Activated CD4-positive, CD25-positive, alpha-beta regulatory T cell treated with anti-CD3 and anti-CD28 coated beads, Interleukin-2, amount 50 U/mL, for 24 hours (primary cell): ENCODE results near the gene FAM163B.

ENCODE experiments used
- ATAC-seq, 2 donors: fragments of 150-1000 bp; cut with Tn5 transposase; one replicate each; pipeline ENCODE4 v1.10.0; 2021; ENCODE audit warnings: mild to moderate bottlenecking in 1 of 2, moderate library complexity in 1 of 2

The FAM163B gene

GRCh38 chr9:133581011-133581410 lies 28.2 kb downstream of the FAM163B start:
- no peak for ATAC-seq

GRCh38 chr9:133580419-133580738 lies 28.8 kb downstream of the FAM163B start:
- no peak for ATAC-seq

GRCh38 chr9:133579601-133580418 lies 29.4 kb downstream of the FAM163B start:
- no peak for ATAC-seq

GRCh38 chr9:133578524-133579441 lies 30.4 kb downstream of the FAM163B start:
- ATAC-seq, result no peak

DNA sequence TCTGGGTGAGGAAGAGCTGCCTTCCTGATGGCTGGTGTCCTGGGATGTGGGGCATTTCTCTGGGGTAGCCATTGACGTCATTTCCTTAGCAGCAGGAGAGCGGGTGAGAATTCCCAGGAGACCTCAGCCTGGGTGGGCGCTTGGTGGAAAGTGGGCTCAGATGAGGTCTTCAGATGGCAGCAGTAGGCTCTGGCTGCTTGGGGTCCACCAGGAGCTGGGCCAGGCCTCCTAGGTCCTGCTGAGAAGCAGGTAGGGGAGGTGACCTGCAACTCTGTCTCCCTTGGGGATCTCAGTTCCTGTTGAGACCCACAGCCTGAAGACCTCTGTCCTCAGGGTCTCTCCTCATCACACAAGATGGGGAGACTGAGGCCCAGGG lies 31.5 kb downstream of the FAM163B start:
- no peak for ATAC-seq

DNA sequence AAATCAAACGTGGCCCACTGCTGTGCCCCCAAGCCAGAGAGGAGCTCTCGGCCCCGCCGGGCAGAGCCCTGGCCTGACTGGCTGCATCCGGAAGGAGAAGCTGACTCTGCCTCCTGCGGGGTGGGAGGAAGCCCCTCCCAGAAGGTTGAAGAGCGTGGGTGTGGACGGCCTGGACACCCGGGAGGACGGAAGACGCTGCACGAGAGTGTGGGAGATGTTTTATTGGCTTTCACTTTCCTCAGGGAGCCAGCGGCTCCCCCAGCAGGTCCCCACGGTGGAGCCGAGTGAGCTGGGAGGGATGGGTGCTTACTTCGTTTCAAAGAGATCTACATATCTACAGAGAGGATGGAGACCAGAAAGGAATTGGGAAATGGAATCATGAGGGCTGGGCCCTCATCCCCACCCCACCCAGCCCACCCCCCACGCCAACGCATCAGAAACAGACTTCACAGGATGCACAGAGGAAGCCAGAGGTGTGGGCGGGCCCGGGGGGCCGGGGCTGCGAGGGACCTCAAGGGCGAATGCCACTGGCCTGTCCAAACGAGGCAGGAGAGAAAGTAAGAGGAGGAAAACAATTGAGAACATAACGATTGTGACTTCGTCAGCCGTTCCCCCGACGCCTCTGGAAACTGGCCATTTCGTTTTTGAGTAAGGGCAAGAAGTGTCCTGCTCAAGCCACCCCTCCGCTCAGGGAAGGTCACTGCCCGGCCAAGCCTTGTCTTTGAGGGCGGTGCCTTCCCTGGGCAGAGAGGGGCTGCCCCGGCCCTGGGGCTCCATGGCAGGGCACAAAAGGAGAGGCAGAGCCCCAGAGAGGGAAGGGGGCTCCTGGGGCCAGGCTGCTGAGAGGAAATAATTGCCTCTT lies 32.1 kb downstream of the FAM163B start:
- ATAC-seq, result no peak

DNA sequence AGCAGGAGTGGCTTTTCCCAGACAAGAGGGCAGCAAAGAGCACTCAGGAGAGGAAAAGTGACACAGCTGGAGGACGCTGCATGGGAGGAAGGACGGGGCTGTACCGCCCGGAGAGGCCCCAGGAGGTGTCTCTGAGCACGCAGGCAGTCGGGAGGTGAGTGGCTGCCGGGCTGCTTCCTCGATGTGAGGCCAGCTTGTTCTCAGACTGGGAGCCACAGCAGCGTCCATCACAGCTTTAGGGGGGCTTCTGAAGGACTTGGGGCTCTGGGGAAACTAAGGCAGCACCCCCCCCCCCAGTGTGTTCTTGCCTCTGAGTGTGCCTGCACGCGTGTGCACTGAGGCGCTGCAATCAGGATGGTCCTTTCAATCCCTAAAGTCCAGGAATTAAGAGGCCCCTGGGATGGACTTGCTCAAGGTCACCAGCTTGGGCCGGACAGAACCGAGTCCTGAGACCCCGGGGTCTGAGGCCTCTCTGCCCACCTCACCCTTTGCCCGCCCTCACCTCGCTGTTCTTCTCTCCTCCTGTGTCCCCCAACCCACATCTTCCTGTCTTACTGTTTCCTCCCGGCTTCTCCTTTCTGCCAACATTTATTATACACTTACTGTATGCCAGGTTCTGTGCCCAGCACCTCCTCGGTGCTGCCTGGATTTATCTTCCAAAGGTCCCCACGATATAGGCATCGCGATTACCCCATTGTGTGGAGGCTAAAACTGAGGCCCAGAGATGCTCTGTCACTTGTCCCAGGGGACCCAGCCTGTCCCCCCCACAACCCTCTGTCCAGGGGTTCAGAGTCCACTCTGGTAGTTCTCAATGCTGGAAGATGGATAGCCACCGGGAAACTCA lies 32.9 kb downstream of the FAM163B start:
- no peak for ATAC-seq

- no peak for ATAC-seq
Measured at GRCh38 chr9:133575186-133576030, 33.8 kb downstream of the FAM163B start.

DNA sequence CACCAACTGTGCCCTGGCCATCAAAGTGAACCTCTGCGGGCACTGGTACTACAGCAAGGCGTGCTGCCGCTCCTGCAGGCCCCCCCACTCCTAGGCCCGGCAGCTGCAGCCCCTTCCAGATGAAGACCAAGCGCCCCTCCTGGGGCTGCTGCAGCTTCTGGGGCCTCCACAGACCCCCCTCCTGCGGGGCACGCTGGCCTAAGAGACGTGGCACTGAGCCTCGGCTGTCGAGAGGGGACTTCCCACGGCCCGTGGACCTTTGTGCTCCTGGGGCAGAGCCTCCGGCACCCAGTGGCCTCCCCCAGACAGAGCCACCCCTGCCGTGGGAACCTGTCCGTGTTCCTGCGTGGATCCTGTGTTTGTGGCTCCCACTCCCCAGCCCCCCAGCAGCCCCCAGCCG lies 34.4 kb downstream of the FAM163B start:
- no peak for ATAC-seq

GRCh38 chr9:133573791-133574515 lies 35.2 kb downstream of the FAM163B start:
- ATAC-seq, result no peak

DNA sequence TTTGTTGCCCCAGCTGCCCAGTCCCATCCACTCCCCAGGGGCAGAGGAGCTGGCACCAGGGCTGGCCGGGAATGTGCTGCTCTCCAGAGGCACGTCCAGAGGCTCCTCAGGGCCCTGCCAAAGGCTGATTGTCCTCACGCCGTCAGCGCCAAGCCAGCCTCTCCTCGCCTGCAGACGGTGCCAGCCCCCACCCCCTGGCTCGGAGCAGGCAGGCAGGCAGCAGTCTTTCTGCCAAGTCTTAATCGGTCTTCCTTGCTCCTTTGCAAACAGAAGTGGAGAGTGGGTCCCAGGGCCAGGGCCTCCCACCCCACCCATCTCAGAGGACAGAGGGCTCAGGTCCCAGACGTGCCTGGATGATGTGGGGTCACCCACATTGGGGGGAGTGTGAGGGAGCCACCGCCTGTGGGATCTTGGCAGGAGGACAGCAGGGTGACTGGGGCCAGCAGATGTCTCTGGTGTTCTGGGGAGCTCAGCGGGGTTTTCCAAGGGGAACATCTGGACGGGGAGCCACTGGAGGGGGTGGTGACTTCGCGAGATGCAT lies 36.3 kb downstream of the FAM163B start:
- no peak for ATAC-seq

- ATAC-seq, result no peak
Measured at GRCh38 chr9:133571896-133572595, 37.1 kb downstream of the FAM163B start.

DNA sequence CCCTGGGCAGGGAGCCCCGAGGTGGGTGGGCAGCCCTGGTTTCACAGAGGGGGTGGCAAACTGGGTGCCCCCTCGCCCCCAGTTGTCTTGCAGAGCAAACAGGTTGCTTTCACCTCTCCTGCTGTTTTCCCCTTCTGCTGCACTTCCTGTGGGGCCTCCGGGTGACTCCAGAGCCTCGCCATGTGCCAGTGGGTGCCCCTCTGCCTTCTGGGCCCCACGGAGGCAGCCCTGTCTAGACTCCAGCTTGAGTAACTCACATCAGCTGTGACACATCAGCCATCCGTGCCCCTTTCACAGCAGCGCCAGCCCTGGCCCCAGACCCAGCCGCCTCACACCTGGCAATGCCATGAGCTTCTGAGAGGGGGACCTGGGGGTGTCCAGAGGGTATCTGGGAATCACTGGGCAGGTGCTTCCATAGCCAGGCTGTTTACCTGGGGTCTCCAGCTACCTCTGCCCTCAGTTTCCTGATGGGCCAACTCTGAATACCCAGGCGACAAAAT lies 37.7 kb downstream of the FAM163B start:
- ATAC-seq, result no peak

DNA sequence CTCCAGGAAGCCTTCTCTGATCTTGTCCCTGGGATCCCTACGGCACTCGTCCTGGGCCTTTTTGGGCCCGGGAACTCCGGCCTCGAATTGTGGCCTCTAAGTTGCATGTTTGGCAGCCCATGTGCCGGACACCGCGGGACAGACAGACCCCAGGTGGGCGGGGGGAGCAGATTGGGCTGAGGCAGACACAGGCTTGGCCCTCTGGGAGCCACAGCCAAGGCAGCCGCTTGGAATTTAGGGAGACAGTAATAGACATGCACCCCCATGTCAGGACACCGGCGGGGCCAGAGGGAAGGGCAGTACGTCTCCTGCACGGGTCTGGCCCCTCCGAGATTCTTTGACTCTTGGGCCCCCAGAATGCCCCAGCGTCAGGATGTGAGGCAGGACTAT lies 38.5 kb downstream of the FAM163B start:
- ATAC-seq, result no peak

GRCh38 chr9:133569891-133570690 lies 39.1 kb downstream of the FAM163B start:
- no peak for ATAC-seq

GRCh38 chr9:133569121-133569785 lies 39.9 kb downstream of the FAM163B start:
- no peak for ATAC-seq

DNA sequence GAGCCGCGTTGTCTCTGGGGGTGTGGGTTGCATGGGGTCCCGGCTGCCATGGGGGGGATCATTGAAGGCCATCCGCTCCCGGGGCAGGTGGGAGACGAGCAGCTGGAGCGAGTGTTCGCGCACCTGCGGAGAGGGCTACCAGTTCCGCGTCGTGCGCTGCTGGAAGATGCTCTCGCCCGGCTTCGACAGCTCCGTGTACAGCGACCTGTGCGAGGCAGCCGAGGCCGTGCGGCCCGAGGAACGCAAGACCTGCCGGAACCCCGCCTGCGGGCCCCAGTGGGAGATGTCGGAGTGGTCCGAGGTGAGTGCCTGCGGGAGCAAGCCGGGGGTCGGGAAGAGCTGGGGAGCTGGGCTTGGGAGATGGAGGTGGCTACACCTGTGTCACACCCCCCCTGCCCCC lies 41.0 kb downstream of the FAM163B start:
- ATAC-seq, result no peak

- no peak for ATAC-seq
Measured at GRCh38 chr9:133566817-133567216, 42.4 kb downstream of the FAM163B start.
